Measurements from ENCODE around the gene OGFOD3.
A peak's percentile ranks its signal among the peaks of the same experiment; 100 is the strongest.
"Not testable (repeated sequence)": the region's sequence is repeated elsewhere in the genome, so short reads cannot be mapped to it uniquely, and the experiment has no call there.

Gene OGFOD3

GRCh38 chr17:82375359-82376041 lies 42.9 kb downstream of the OGFOD3 start:
- DNase-seq (ENCODE audit: low read depth) = no peak
- TF ChIP-seq CTCF (conservative IDR thresholded peaks at IDR 0.05; ENCODE audit: low read depth, low read length) = no peak
- H3K4me3 ChIP-seq (ENCODE audit: low read length) = no peak overlapping the region

GRCh38 chr17:82374626-82375331 lies 43.6 kb downstream of the OGFOD3 start:
- no peak overlapping the region for H3K4me3 ChIP-seq (ENCODE audit: low read length)
- no peak for TF ChIP-seq CTCF (conservative IDR thresholded peaks at IDR 0.05; ENCODE audit: low read depth, low read length)
- no peak for DNase-seq (ENCODE audit: low read depth)

GRCh38 chr17:82373731-82374625 lies 44.4 kb downstream of the OGFOD3 start:
- no peak for TF ChIP-seq CTCF (conservative IDR thresholded peaks at IDR 0.05; ENCODE audit: low read depth, low read length)
- no peak overlapping the region for H3K4me3 ChIP-seq (ENCODE audit: low read length)
- no peak for DNase-seq (ENCODE audit: low read depth)

GRCh38 chr17:82373072-82373452 lies 45.3 kb downstream of the OGFOD3 start:
- not testable (repeated sequence) for H3K4me3 ChIP-seq (ENCODE audit: low read length); DNase-seq (ENCODE audit: low read depth)

- peak overlapping the region; percentile 31 for H3K4me3 ChIP-seq (ENCODE audit: low read length)
- no peak for TF ChIP-seq CTCF (conservative IDR thresholded peaks at IDR 0.05; ENCODE audit: low read depth, low read length)
- no peak for DNase-seq (ENCODE audit: low read depth)
Observed at GRCh38 chr17:82372249-82373071, 45.9 kb downstream of the OGFOD3 start.

GRCh38 chr17:82371333-82372248 lies 46.8 kb downstream of the OGFOD3 start, which contains the start of gene UTS2R:
Gene UTS2R, plus strand, starts transcription at chr17:82371765. Its CDS starts 2,560 bp downstream, at chr17:82374325.
- no peak for TF ChIP-seq CTCF (conservative IDR thresholded peaks at IDR 0.05; ENCODE audit: low read depth, low read length)
- no peak for DNase-seq (ENCODE audit: low read depth)
- peak within 1 kb of the TSS; percentile 31 for H3K4me3 ChIP-seq (ENCODE audit: low read length)

Data from retinal pigment epithelial cell (primary cell).